ENCODE data around the gene RPL14. TPM values are rescaled to one million over a fixed set of nuclear protein-coding genes. Genes with fewer than 3 reads are reported as not detected.

The RPL14 gene
- total and polyA plus RNA-seq, 10 of the 15 experiments (the other 5 are each of a cell fraction or from before 2014, with no cell fraction given) = 530 to 3,008 (median 1,136) TPM

DNA sequence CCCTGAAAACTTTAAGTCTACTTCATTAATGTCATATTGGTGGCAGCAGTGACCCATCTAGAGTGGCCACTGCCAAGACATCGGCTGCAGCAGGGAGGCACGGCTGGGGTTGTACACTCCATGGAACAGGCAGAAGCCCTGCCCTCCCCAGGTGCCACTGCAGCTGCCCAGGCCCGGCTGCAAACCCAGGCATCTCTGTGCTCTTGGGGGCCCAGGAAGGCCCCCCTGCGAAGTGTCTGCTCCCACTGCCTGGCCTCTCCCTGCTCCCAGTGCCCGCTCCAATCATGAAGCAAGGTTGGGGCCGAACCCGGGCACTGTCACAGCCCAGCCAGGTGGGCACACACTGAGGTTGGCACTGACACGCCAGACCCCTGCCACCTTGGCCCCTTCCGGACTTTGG lies 12.1 kb upstream of the RPL14 start:
- intact Hi-C loops (cut with micrococcal nuclease; ENCODE audit: unreplicated experiment) (no loop called here), in situ Hi-C loops (cut with MboI) (no loop called here)
- no peaks in the 10 kb centered on the region for H3K4me1 ChIP-seq (ENCODE audit: control insufficient read depth, insufficient read depth, low read length)
- no peaks in the 10 kb centered on the region for H3K79me2 ChIP-seq (ENCODE audit: control insufficient read depth, insufficient read depth, low read length)
- H2AFZ ChIP-seq (ENCODE audit: control insufficient read depth, low read depth, low read length) = no peak overlapping the region
- ChIA-PET POLR2A (no interaction called here), RAD21 (ENCODE audit: unreplicated experiment) (no interaction called here), CTCF (no interaction called here), SMC1A (ENCODE audit: uncharacterized antibody, unreplicated experiment) (no interaction called here)
- no TSS peak for BruUV-seq (replicated peaks)
- H3K27ac ChIP-seq (ENCODE audit: control insufficient read depth, insufficient read depth) = no peak overlapping the region
- no peaks in the 10 kb centered on the region for H4K20me1 ChIP-seq (ENCODE audit: control insufficient read depth, insufficient read depth)
- no peak for DNase-seq (ENCODE audit: low read depth, low spot score)
- H3K4me2 ChIP-seq (ENCODE audit: control insufficient read depth, insufficient read depth) = no peak overlapping the region
- no peak for FAIRE-seq
- no peak overlapping the region for H3K4me3 ChIP-seq
- no peaks in the 10 kb centered on the region for H3K9me3 ChIP-seq (replicated peaks; ENCODE audit: control insufficient read depth, insufficient read depth, low read length)
- no peaks in the 10 kb centered on the region for H3K27me3 ChIP-seq (replicated peaks in 1 of 2; ENCODE audit: control insufficient read depth in 2 of 2, insufficient read depth in 2 of 2, low read length in 1 of 2)
- no peak overlapping the region for H3K9ac ChIP-seq (ENCODE audit: control insufficient read depth, insufficient read depth, low read length)
- ATAC-seq = no peak
- 78% methylated on average over 9 of the region's 9 CpGs for WGBS (ENCODE audit: insufficient coverage, insufficient replicate concordance, low lambda C conversion rate, missing lambda C conversion rate)
- H3K36me3 ChIP-seq (ENCODE audit: control insufficient read depth in 2 of 2, insufficient read depth in 2 of 2, low read length in 1 of 2) = no peaks in the 10 kb centered on the region
- TF ChIP-seq HDAC2 (IDR thresholded peaks at IDR 0.05) (no peak), RBBP5 (conservative IDR thresholded peaks at IDR 0.05) (no peak), YBX1 (IDR thresholded peaks at IDR 0.05) (no peak), BHLHE40 (IDR thresholded peaks at IDR 0.05; ENCODE audit: borderline replicate concordance in 1 of 2, low read depth in 2 of 2, low read length in 1 of 2) (no peak), NR2F1 (conservative IDR thresholded peaks at IDR 0.05) (no peak), ATF7 (IDR thresholded peaks at IDR 0.05; ENCODE audit: low read depth) (no peak), KDM1A (IDR thresholded peaks at IDR 0.05; ENCODE audit: borderline replicate concordance) (no peak), MTA2 (IDR thresholded peaks at IDR 0.05; ENCODE audit: low read depth) (no peak), ZNF24 (IDR thresholded peaks at IDR 0.05) (no peak), CEBPB (IDR thresholded peaks at IDR 0.05; ENCODE audit: borderline replicate concordance in 1 of 2, low read depth in 2 of 2, low read length in 2 of 2) (no peak), MYB (IDR thresholded peaks at IDR 0.05; ENCODE audit: borderline replicate concordance, low read depth, low read length) (no peak), TCF7 (IDR thresholded peaks at IDR 0.05; ENCODE audit: borderline replicate concordance) (no peak)
- TF ChIP-seq, protein P1, sequence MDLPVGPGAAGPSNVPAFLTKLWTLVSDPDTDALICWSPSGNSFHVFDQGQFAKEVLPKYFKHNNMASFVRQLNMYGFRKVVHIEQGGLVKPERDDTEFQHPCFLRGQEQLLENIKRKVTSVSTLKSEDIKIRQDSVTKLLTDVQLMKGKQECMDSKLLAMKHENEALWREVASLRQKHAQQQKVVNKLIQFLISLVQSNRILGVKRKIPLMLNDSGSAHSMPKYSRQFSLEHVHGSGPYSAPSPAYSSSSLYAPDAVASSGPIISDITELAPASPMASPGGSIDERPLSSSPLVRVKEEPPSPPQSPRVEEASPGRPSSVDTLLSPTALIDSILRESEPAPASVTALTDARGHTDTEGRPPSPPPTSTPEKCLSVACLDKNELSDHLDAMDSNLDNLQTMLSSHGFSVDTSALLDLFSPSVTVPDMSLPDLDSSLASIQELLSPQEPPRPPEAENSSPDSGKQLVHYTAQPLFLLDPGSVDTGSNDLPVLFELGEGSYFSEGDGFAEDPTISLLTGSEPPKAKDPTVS (IDR thresholded peaks at IDR 0.05; ENCODE audit: low read depth, low read length) = no peak
- TF ChIP-seq, protein P2, sequence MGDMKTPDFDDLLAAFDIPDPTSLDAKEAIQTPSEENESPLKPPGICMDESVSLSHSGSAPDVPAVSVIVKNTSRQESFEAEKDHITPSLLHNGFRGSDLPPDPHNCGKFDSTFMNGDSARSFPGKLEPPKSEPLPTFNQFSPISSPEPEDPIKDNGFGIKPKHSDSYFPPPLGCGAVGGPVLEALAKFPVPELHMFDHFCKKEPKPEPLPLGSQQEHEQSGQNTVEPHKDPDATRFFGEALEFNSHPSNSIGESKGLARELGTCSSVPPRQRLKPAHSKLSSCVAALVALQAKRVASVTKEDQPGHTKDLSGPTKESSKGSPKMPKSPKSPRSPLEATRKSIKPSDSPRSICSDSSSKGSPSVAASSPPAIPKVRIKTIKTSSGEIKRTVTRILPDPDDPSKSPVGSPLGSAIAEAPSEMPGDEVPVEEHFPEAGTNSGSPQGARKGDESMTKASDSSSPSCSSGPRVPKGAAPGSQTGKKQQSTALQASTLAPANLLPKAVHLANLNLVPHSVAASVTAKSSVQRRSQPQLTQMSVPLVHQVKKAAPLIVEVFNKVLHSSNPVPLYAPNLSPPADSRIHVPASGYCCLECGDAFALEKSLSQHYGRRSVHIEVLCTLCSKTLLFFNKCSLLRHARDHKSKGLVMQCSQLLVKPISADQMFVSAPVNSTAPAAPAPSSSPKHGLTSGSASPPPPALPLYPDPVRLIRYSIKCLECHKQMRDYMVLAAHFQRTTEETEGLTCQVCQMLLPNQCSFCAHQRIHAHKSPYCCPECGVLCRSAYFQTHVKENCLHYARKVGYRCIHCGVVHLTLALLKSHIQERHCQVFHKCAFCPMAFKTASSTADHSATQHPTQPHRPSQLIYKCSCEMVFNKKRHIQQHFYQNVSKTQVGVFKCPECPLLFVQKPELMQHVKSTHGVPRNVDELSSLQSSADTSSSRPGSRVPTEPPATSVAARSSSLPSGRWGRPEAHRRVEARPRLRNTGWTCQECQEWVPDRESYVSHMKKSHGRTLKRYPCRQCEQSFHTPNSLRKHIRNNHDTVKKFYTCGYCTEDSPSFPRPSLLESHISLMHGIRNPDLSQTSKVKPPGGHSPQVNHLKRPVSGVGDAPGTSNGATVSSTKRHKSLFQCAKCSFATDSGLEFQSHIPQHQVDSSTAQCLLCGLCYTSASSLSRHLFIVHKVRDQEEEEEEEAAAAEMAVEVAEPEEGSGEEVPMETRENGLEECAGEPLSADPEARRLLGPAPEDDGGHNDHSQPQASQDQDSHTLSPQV (IDR thresholded peaks at IDR 0.05) = no peak
- TF ChIP-seq, protein P3, sequence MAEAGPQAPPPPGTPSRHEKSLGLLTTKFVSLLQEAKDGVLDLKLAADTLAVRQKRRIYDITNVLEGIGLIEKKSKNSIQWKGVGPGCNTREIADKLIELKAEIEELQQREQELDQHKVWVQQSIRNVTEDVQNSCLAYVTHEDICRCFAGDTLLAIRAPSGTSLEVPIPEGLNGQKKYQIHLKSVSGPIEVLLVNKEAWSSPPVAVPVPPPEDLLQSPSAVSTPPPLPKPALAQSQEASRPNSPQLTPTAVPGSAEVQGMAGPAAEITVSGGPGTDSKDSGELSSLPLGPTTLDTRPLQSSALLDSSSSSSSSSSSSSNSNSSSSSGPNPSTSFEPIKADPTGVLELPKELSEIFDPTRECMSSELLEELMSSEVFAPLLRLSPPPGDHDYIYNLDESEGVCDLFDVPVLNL (IDR thresholded peaks at IDR 0.05; ENCODE audit: low read depth, low read length) = no peak
- TF ChIP-seq, protein P4, sequence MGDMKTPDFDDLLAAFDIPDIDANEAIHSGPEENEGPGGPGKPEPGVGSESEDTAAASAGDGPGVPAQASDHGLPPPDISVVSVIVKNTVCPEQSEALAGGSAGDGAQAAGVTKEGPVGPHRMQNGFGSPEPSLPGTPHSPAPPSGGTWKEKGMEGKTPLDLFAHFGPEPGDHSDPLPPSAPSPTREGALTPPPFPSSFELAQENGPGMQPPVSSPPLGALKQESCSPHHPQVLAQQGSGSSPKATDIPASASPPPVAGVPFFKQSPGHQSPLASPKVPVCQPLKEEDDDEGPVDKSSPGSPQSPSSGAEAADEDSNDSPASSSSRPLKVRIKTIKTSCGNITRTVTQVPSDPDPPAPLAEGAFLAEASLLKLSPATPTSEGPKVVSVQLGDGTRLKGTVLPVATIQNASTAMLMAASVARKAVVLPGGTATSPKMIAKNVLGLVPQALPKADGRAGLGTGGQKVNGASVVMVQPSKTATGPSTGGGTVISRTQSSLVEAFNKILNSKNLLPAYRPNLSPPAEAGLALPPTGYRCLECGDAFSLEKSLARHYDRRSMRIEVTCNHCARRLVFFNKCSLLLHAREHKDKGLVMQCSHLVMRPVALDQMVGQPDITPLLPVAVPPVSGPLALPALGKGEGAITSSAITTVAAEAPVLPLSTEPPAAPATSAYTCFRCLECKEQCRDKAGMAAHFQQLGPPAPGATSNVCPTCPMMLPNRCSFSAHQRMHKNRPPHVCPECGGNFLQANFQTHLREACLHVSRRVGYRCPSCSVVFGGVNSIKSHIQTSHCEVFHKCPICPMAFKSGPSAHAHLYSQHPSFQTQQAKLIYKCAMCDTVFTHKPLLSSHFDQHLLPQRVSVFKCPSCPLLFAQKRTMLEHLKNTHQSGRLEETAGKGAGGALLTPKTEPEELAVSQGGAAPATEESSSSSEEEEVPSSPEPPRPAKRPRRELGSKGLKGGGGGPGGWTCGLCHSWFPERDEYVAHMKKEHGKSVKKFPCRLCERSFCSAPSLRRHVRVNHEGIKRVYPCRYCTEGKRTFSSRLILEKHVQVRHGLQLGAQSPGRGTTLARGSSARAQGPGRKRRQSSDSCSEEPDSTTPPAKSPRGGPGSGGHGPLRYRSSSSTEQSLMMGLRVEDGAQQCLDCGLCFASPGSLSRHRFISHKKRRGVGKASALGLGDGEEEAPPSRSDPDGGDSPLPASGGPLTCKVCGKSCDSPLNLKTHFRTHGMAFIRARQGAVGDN (IDR thresholded peaks at IDR 0.05) = no peak

Data from GM12878 (cell line).